ENCODE measurements around the gene ZSWIM7. TPM values are rescaled to one million over a fixed set of nuclear protein-coding genes. Genes with fewer than 3 reads are reported as not detected.
"Not testable (repeated sequence)": the region's sequence is repeated elsewhere in the genome, so short reads cannot be mapped to it uniquely, and the experiment has no call there.

The ZSWIM7 gene
- total and polyA plus RNA-seq, 7 experiments from 2014 or later = 10.0 to 82.7 (median 39.0) TPM

GRCh38 chr17:15944759-15945526 lies 54.6 kb downstream of the ZSWIM7 start, which contains the start of gene ADORA2B:
ADORA2B (plus strand) TSS chr17:15945130; CDS start chr17:15945249, 119 bp downstream.
- CTCF ChIA-PET = interaction anchor here (1.1 kb wide), 1 partner anchor 52 kb away, joined by 4 read pairs; no protein-coding TSS in a partner anchor

GRCh38 chr17:15943971-15944758 lies 55.3 kb downstream of the ZSWIM7 start:
- no peaks in the 10 kb centered on the region for H3K9me3 ChIP-seq (ENCODE audit: control insufficient read depth in 2 of 3, low read length in 3 of 3)
- peak overlapping the region in 1 of 9 donors; percentile 33 for H3K27ac Mint-ChIP-seq
- H3K27me3 Mint-ChIP-seq = peaks cover 25 to 54% (median 27%) of the 10 kb centered on the region in 5 donors
- no peaks in the 10 kb centered on the region for H3K4me1 ChIP-seq (ENCODE audit: control insufficient read depth in 2 of 2, insufficient read depth in 2 of 2, low read length in 2 of 2)
- ChIA-PET CTCF (no interaction called here), POLR2A (no interaction called here)
- no peak overlapping the region for H3K27ac ChIP-seq (ENCODE audit: low read depth, low read length)
- intact Hi-C loops (cut with micrococcal nuclease) = no loop called here
- peaks cover 8 to 15% (median 9%) of the 10 kb centered on the region in 7 donors for H3K4me1 Mint-ChIP-seq
- H3K36me3 Mint-ChIP-seq = peaks cover 0 to 4% (median 1%) of the 10 kb centered on the region in 5 donors
- peaks cover 0 to 7% of the 10 kb centered on the region in 2 donors for H3K27me3 ChIP-seq (ENCODE audit: control insufficient read depth in 2 of 2, insufficient read depth in 2 of 2, low read length in 2 of 2)
- peak overlapping the region; percentile 77 to 97 (median 82) for H3K4me3 Mint-ChIP-seq
- H3K36me3 ChIP-seq (ENCODE audit: control insufficient read depth in 2 of 3, insufficient read depth in 3 of 3, low read length in 3 of 3) = no peaks in the 10 kb centered on the region
- no peaks in the 10 kb centered on the region for H3K9me3 Mint-ChIP-seq
- DNase-seq = no peak
- peak overlapping the region; percentile 60 for H3K4me3 ChIP-seq (ENCODE audit: low read length)
- ATAC-seq = no peak

More at GRCh38 chr17:15944759-15945526, 54.6 kb downstream of the ZSWIM7 start, which contains the start of gene ADORA2B:
- intact Hi-C loops (cut with micrococcal nuclease) = loop anchor here (1.0 kb wide), 3 partner anchors 14 to 54 kb away; partner anchors contain the start of genes TTC19 (in 1 of the 2) and ZSWIM7 (in 1 of the 2)
- Mint-ChIP-seq H3K36me3 (peaks cover 0 to 4% (median 1%) of the 10 kb centered on the region in 5 donors), H3K4me1 (peaks cover 8 to 15% (median 9%) of the 10 kb centered on the region in 7 donors), H3K27ac (peak within 1 kb of the TSS in 1 of 9 donors; percentile 33), H3K27me3 (peaks cover 25 to 53% (median 27%) of the 10 kb centered on the region in 5 donors), H3K9me3 (no peaks in the 10 kb centered on the region), H3K4me3 (peak within 1 kb of the TSS; percentile 78 to 97 (median 83))
- no peak within 1 kb of the TSS for H3K27ac ChIP-seq (ENCODE audit: low read depth, low read length)
- ATAC-seq = peak; percentile 75
- H3K4me1 ChIP-seq (ENCODE audit: control insufficient read depth in 2 of 2, insufficient read depth in 2 of 2, low read length in 2 of 2) = no peaks in the 10 kb centered on the region
- no peaks in the 10 kb centered on the region for H3K9me3 ChIP-seq (ENCODE audit: control insufficient read depth in 2 of 3, low read length in 3 of 3)
- H3K27me3 ChIP-seq (ENCODE audit: control insufficient read depth in 2 of 2, insufficient read depth in 2 of 2, low read length in 2 of 2) = peaks cover 0 to 7% of the 10 kb centered on the region in 2 donors
- no peaks in the 10 kb centered on the region for H3K36me3 ChIP-seq (ENCODE audit: control insufficient read depth in 2 of 3, insufficient read depth in 3 of 3, low read length in 3 of 3)
- DNase-seq = peak in 8 of 9 donors; percentile 5 to 77 (median 24)
- POLR2A ChIA-PET = no interaction called here
- H3K4me3 ChIP-seq (ENCODE audit: low read length) = peak within 1 kb of the TSS; percentile 60

GRCh38 chr17:15942207-15942833 lies 57.2 kb downstream of the ZSWIM7 start:
- Mint-ChIP-seq H3K9me3 (no peaks in the 10 kb centered on the region), H3K4me1 (peaks cover 8 to 15% (median 9%) of the 10 kb centered on the region in 7 donors), H3K4me3 (no peak overlapping the region), H3K27ac (no peak overlapping the region), H3K27me3 (peaks cover 25 to 52% (median 27%) of the 10 kb centered on the region in 5 donors), H3K36me3 (peaks cover 0 to 4% (median 1%) of the 10 kb centered on the region in 5 donors)
- no peak overlapping the region for H3K27ac ChIP-seq (ENCODE audit: low read depth, low read length)
- peaks cover 0 to 7% of the 10 kb centered on the region in 2 donors for H3K27me3 ChIP-seq (ENCODE audit: control insufficient read depth in 2 of 2, insufficient read depth in 2 of 2, low read length in 2 of 2)
- POLR2A ChIA-PET = no interaction called here
- CTCF ChIA-PET = no interaction called here
- H3K4me3 ChIP-seq (ENCODE audit: low read length) = no peak overlapping the region
- no peaks in the 10 kb centered on the region for H3K36me3 ChIP-seq (ENCODE audit: control insufficient read depth in 2 of 3, insufficient read depth in 3 of 3, low read length in 3 of 3)
- intact Hi-C loops (cut with micrococcal nuclease) = no loop called here
- H3K4me1 ChIP-seq (ENCODE audit: control insufficient read depth in 2 of 2, insufficient read depth in 2 of 2, low read length in 2 of 2) = no peaks in the 10 kb centered on the region
- no peak for DNase-seq
- peak; percentile 63 for ATAC-seq
- no peaks in the 10 kb centered on the region for H3K9me3 ChIP-seq (ENCODE audit: control insufficient read depth in 2 of 3, low read length in 3 of 3)

- Histone ChIP-seq H3K27me3 (ENCODE audit: control insufficient read depth in 2 of 2, insufficient read depth in 2 of 2, low read length in 2 of 2) (peaks cover 0 to 7% of the 10 kb centered on the region in 2 donors), H3K36me3 (ENCODE audit: control insufficient read depth in 2 of 3, insufficient read depth in 3 of 3, low read length in 3 of 3) (no peaks in the 10 kb centered on the region), H3K4me1 (ENCODE audit: control insufficient read depth in 2 of 2, insufficient read depth in 2 of 2, low read length in 2 of 2) (no peaks in the 10 kb centered on the region), H3K27ac (ENCODE audit: low read depth, low read length) (no peak overlapping the region), H3K4me3 (ENCODE audit: low read length) (no peak overlapping the region), H3K9me3 (ENCODE audit: control insufficient read depth in 2 of 3, low read length in 3 of 3) (no peaks in the 10 kb centered on the region)
- H3K4me1 Mint-ChIP-seq = peaks cover 8 to 15% (median 9%) of the 10 kb centered on the region in 7 donors
- no peak for ATAC-seq
- H3K27ac Mint-ChIP-seq = no peak overlapping the region
- intact Hi-C loops (cut with micrococcal nuclease) = no loop called here
- H3K4me3 Mint-ChIP-seq = no peak overlapping the region
- DNase-seq = no peak
- peaks cover 0 to 4% (median 1%) of the 10 kb centered on the region in 5 donors for H3K36me3 Mint-ChIP-seq
- peaks cover 24 to 46% (median 26%) of the 10 kb centered on the region in 5 donors for H3K27me3 Mint-ChIP-seq
- H3K9me3 Mint-ChIP-seq = no peaks in the 10 kb centered on the region
- ChIA-PET CTCF (no interaction called here), POLR2A (no interaction called here)
These were observed 57.7 kb downstream of the ZSWIM7 start for GRCh38 chr17:15941781-15942180.

- intact Hi-C loops (cut with micrococcal nuclease); ATAC-seq; H3K4me1 Mint-ChIP-seq; H3K27me3 ChIP-seq (ENCODE audit: control insufficient read depth in 2 of 2, insufficient read depth in 2 of 2, low read length in 2 of 2); POLR2A ChIA-PET; H3K4me3 Mint-ChIP-seq; H3K36me3 Mint-ChIP-seq; H3K9me3 Mint-ChIP-seq; H3K4me3 ChIP-seq (ENCODE audit: low read length); H3K36me3 ChIP-seq (ENCODE audit: control insufficient read depth in 2 of 3, insufficient read depth in 3 of 3, low read length in 3 of 3); H3K27ac ChIP-seq (ENCODE audit: low read depth, low read length); CTCF ChIA-PET; DNase-seq; H3K4me1 ChIP-seq (ENCODE audit: control insufficient read depth in 2 of 2, insufficient read depth in 2 of 2, low read length in 2 of 2); H3K27ac Mint-ChIP-seq; H3K9me3 ChIP-seq (ENCODE audit: control insufficient read depth in 2 of 3, low read length in 3 of 3): not testable (repeated sequence)
- peaks cover 0 to 29% (median 3%) of the 10 kb centered on the region in 5 donors for H3K27me3 Mint-ChIP-seq
These were observed 63.0 kb downstream of the ZSWIM7 start for GRCh38 chr17:15936481-15936880.

- H3K36me3 ChIP-seq (ENCODE audit: control insufficient read depth in 2 of 3, insufficient read depth in 3 of 3, low read length in 3 of 3) = no peaks in the 10 kb centered on the region
- DNase-seq (no peak), ATAC-seq (no peak)
- Mint-ChIP-seq H3K9me3 (no peaks in the 10 kb centered on the region), H3K27me3 (peaks cover 0 to 23% (median 3%) of the 10 kb centered on the region in 5 donors), H3K27ac (no peak overlapping the region), H3K4me3 (no peak overlapping the region), H3K36me3 (peaks cover 0 to 4% (median 0%) of the 10 kb centered on the region in 5 donors), H3K4me1 (no peaks in the 10 kb centered on the region)
- no peaks in the 10 kb centered on the region for H3K4me1 ChIP-seq (ENCODE audit: control insufficient read depth in 2 of 2, insufficient read depth in 2 of 2, low read length in 2 of 2)
- no peaks in the 10 kb centered on the region for H3K27me3 ChIP-seq (ENCODE audit: control insufficient read depth in 2 of 2, insufficient read depth in 2 of 2, low read length in 2 of 2)
- H3K9me3 ChIP-seq (ENCODE audit: control insufficient read depth in 2 of 3, low read length in 3 of 3) = no peaks in the 10 kb centered on the region
- intact Hi-C loops (cut with micrococcal nuclease) = no loop called here
- no peak overlapping the region for H3K4me3 ChIP-seq (ENCODE audit: low read length)
- CTCF ChIA-PET = no interaction called here
- POLR2A ChIA-PET = no interaction called here
- H3K27ac ChIP-seq (ENCODE audit: low read depth, low read length) = no peak overlapping the region
These were observed 63.6 kb downstream of the ZSWIM7 start for GRCh38 chr17:15935891-15936290.

Measured in naive thymus-derived CD4-positive, alpha-beta T cell (primary cell).